GM19025 (cell line): Measurements from ENCODE around the gene TMTC2.

Experiments
- ATAC-seq: cut with Tn5 transposase; IDR thresholded peaks from one replicate; pipeline ENCODE4 v1.9.1; 2021; ENCODE audit warnings: mild to moderate bottlenecking, low read depth, moderate library complexity; ENCODE audit not compliant: unreplicated experiment

Gene TMTC2

GRCh38 chr12:83049306-83049705, 362.6 kb downstream of the TMTC2 start:
- no peak for ATAC-seq

DNA sequence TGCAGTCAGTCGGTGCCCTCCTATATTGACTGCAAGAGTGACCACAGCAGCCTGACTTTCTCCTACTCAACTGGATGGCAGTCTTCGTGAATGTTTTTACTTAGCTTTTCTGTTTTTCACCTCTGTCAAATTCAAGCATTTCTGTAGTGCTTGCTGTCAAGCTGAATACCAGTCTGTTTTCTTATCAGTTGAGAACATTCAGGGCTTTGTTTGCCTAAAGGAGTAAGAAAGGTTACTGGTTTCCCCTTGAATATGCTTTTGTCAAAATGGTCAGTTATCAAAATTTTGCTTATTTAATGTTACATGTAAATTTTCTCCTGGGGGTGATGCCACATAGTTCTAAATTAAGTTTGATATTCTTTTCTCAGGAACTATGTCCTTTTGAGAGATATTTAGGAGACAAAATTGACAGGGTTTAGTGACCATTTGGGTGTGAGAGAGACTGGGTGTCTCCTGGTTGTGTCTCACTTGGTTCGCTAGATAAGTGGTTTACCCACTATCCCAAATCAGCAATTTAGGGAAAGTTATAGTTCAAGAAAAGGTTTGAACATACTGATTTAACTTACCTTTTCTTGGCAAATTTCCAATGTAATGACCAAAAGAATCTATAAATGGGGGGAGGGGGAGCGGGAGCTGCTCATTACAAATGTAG, 366.3 kb downstream of the TMTC2 start:
- ATAC-seq, result no peak

DNA sequence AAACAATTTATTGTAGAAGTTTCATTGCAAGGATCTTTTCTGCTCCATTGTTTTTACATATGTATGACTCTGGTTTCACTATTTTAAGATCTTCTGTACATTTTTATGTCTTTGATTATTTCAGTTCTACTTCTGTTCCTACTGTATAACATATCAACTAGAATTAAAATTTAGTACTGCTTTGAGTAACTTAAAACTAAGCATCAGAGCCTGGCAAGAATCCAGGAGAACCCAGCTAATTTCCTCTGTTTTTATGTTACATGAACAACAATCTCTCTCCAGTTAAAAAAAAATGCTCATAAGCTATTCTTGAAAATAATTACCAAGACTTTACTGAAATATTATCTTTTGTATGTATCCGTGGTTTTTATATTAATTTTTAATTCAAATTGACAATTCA, 370.7 kb downstream of the TMTC2 start:
- ATAC-seq, result no peak

DNA sequence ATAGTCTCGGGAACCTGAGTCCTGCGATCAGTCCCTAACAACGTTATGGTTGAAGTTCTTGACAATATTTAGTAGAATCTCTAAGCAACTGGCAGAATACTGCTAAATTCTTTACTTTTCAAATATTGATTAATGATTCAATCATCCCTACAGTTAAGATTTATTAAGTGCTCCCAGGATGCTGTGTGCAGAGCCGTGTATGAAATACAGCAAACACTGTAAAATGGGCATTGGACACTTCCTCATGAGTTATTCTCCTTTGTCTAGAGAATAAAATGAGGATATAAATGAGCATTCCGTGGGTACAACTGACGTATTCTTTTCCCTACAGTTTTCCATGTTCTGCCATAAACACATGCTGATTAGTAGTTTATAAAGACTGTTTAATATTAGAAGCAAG, 372.4 kb downstream of the TMTC2 start:
- ATAC-seq, result no peak

DNA sequence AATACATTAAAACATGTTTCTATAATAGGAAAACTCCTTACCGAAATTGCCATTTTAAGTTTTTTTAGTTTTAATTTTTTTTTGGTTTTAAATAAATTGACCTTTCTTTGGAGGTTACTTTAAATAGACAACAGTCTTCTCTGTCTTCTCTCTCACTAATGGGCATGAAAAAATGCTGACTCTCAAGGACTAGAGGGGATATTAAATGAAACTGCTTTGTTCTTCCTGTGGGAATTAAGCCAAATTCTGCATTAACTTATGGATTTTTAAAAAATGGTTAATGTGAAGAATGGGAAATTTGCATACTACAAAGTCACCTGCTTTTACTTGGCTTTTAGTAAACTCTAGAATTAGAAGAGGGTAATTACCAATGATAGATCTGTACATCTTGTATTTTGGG, 378.9 kb downstream of the TMTC2 start:
- no peak for ATAC-seq

- peak; percentile 49 for ATAC-seq
Measured at GRCh38 chr12:83067981-83068380, 381.3 kb downstream of the TMTC2 start.

- ATAC-seq, result no peak
Measured at GRCh38 chr12:83074358-83074894, 387.7 kb downstream of the TMTC2 start.

GRCh38 chr12:83075471-83075870, 388.8 kb downstream of the TMTC2 start:
- no peak for ATAC-seq

DNA sequence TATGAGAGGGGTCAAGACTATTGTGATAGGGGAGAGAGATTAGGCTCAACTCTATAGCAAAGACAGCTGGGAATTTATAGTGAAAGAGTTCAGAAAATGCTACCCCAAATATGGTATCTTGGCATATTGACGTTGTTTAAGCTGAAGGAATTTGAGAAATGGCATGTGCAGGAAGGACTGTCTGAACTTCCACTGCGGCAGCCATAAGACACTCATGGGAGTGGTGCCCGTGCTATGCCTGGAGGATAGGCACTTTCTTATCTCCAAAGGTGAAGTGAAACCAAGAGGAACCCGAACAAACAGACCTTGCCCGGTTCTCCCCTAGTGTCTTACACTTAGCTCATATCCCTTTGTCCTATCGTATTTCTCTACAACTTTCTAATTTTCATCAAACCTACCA, 390.3 kb downstream of the TMTC2 start:
- ATAC-seq, result no peak

GRCh38 chr12:83082690-83083276, 396.1 kb downstream of the TMTC2 start:
- ATAC-seq, result no peak

- ATAC-seq, result no peak
Measured at GRCh38 chr12:83083616-83084015, 396.9 kb downstream of the TMTC2 start.

DNA sequence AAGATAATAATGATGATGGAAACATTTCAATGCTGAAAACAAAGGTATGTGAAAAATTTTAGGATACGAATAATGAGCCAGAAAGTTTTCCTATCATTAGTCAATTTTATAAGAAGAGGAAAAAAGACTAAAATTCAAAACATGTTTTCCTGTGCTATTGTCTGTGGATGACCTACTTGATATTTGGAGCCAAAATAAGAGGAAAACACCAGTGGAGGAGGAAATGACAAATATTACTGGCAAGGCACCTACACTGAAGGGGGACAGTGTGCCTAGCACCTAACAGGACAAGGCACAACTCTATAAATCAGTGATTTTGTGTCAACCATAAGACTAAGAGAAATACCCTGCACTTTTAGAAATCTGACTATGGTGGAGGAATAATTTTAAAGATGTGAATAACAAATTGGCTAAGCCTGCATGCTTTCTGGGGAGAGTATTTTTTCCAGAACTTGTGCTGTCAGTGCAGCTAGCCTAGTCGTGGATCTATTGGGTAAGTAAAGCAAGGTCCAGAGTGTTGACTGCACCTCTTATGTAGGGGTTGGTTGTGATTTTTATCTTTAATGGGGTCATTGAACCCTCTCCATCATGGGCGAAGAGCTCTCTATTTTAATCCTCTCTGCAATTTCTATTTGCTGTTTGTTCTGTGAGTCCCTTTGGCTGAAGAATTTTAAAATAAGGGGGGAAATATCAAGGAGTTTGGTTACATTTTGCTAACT, 398.0 kb downstream of the TMTC2 start:
- ATAC-seq, result no peak

DNA sequence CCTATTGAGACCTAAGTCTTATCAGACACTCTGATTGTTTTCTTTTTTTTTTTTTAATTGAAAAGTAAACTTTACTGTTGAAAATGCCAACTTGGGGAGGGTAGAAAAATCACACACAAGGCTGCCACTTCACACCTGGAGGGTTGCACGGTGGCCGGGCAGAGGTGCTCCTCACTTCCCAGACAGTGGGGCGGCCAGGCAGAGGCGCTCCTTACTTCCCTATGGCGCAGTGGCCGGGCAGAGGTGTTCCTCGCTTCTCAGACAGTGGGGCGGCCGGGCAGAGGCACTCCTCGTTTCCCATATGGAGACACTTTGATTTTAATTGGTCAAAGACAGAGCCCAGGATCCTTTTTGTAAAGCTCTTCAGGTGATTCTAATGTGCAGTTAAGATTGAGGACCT, 399.3 kb downstream of the TMTC2 start:
- ATAC-seq, result no peak

DNA sequence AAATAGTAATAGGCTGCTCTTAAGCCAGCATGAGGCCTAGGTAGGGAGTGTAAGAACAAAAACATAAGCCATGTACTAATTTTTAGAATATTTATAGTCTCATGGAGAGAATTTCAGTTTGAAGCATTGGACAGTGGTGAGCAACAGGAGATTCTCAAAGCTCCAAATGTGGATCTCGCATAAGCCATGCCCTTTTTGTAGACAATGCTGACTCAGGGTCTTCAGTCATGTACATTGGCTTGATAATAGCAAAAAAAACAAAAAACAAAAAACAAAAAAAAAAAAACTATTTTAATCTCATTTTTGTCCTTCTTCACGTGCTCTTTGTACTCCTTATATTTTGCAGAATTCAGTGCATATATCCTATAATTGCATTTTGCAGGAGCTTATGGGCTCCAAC, 402.9 kb downstream of the TMTC2 start:
- ATAC-seq, result no peak

- ATAC-seq, result no peak
Measured at GRCh38 chr12:83092129-83092528, 405.4 kb downstream of the TMTC2 start.

DNA sequence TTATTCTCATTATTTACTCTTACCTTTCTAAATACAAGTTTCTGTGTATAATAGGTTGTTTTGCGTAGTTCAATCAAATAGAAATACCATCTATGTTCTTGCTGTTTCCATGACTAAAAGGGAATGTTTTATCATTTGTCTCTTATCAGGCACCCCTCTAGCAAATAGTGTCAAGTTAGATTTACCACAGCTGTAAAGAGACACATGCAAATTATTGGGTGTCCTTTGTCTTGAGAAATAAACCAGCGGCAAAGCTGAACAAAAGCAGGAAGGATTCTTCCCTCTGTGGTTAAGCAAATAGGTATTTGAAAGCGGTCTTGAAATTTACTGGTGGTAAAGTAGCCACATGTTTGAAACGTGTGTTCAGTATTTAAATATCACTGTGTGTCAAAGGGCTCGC, 405.9 kb downstream of the TMTC2 start:
- no peak for ATAC-seq

DNA sequence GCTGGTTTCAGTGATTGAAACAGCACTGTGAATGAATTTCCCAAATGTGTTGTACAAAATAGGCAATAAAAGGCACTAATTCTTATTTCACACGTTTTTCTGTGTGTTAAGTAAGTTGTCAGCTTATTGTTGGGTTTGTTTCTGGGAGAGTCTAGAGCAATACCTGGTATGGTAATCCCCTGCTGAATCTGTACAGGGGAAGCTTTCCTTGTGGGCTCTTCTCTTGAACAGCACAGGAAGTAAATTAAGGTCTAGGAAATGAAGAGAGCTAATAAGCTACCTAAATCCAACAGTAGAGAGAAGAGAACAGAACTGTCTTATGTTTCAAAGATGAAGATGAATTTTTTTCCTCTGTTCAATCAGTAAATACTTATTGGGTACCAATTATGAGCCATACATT, 406.7 kb downstream of the TMTC2 start:
- no peak for ATAC-seq

DNA sequence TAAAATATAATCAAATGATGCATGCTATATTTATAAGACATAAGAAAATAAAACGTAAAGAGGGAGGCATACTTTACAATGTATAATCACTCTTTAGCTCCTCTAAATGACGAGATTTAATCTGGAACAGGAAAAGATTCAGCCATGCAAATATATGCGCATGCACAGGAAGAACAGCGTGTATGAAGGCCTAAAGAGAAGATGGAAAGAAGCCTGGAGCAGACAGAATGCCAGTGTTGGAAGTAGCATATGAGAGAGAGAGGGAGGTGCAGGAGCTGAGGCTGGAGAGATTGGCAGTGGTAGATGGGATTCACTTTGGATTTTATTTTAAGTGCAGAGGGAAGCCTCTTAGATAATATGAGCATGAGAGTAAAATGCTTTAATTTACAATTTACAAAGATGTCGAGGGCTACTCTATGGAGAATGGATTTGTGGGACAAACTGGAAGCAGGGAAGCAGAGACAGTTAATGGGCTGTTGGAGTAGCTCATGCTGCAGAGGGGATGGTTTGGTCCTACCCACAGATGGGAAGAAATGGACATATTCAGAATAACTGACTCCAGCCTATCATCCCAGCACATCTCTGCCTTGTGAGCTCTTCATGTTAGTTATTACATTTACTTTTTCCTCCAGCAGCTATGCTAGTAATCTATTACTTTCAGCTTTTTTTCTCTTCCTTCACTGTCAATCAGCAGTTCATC, 411.1 kb downstream of the TMTC2 start:
- ATAC-seq, result no peak

DNA sequence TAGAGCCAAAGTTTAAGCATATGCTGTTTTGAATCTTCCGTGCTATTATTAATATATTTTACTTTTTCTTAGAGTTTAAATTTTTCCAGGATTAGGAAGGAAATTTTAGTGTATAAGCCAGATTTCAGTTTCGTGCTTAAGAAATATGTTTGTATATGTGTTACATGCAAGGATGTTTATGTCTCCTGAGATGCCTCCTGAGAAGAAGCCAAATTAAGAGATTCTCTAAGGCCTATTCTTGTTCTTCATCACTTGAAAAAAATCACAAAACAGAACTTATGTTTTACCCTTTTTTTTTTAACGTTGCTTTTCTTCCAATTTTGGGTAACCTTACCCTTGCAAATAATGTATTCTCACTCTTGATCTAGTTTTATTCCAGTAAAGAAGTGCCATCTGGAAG, 412.7 kb downstream of the TMTC2 start:
- no peak for ATAC-seq

GRCh38 chr12:83102499-83102898, 415.8 kb downstream of the TMTC2 start:
- no peak for ATAC-seq

- no peak for ATAC-seq
Measured at GRCh38 chr12:83106873-83107272, 420.2 kb downstream of the TMTC2 start.
